ENCODE results near the gene PAK4. TPM values are rescaled to one million over a fixed set of nuclear protein-coding genes. Genes with fewer than 3 reads are reported as not detected.
"Not testable (repeated sequence)": the region's sequence is repeated elsewhere in the genome, so short reads cannot be mapped to it uniquely, and the experiment has no call there.

The PAK4 gene
- total RNA-seq, result 40.8 TPM

- peak; percentile 97 for ATAC-seq
These were observed at the start of gene PAK4 for GRCh38 chr19:39125554-39126311. TSS of gene PAK4 (plus strand) at chr19:39125786. CDS start at chr19:39169554, 43,768 bp downstream.

- ATAC-seq, result no peak
These were observed 48.3 kb upstream of the PAK4 start for GRCh38 chr19:39077323-39077722.

GRCh38 chr19:39078436-39079200 is 47.0 kb upstream of the PAK4 start:
- ATAC-seq, result peak; percentile 69

- ATAC-seq, result peak; percentile 33
These were observed 45.2 kb upstream of the PAK4 start for GRCh38 chr19:39080431-39080830.

- no peak for ATAC-seq
These were observed 43.4 kb upstream of the PAK4 start for GRCh38 chr19:39082167-39082566.

- no peak for ATAC-seq
These were observed 42.6 kb upstream of the PAK4 start for GRCh38 chr19:39082745-39083598.

GRCh38 chr19:39083599-39083982 is 42.0 kb upstream of the PAK4 start:
- ATAC-seq, result no peak

GRCh38 chr19:39083983-39084731 is 41.4 kb upstream of the PAK4 start, which contains the start of gene ACP7:
TSS of gene ACP7 (plus strand) at chr19:39084368. CDS start at chr19:39085270, 902 bp downstream.
- ATAC-seq, result peak; percentile 65

GRCh38 chr19:39084732-39085080 is 40.9 kb upstream of the PAK4 start:
- no peak for ATAC-seq

GRCh38 chr19:39085392-39085791 is 40.2 kb upstream of the PAK4 start:
- no peak for ATAC-seq

- no peak for ATAC-seq
These were observed 39.2 kb upstream of the PAK4 start for GRCh38 chr19:39086386-39086785.

GRCh38 chr19:39087907-39088686 is 37.5 kb upstream of the PAK4 start:
- no peak for ATAC-seq

GRCh38 chr19:39090016-39090415 is 35.6 kb upstream of the PAK4 start:
- ATAC-seq, result not testable (repeated sequence)

GRCh38 chr19:39090881-39091280 is 34.7 kb upstream of the PAK4 start:
- no peak for ATAC-seq

- ATAC-seq, result not testable (repeated sequence)
These were observed 29.6 kb upstream of the PAK4 start for GRCh38 chr19:39095799-39096540.

- ATAC-seq, result no peak
These were observed 28.3 kb upstream of the PAK4 start for GRCh38 chr19:39097299-39097698.

GRCh38 chr19:39097721-39098120 is 27.9 kb upstream of the PAK4 start:
- ATAC-seq, result no peak

GRCh38 chr19:39098365-39099269 is 27.0 kb upstream of the PAK4 start:
- ATAC-seq, result no peak

- no peak for ATAC-seq
These were observed 26.2 kb upstream of the PAK4 start for GRCh38 chr19:39099341-39099740.
